Mesodermal cell (in vitro differentiated cells): ENCODE measurements around the gene EVA1C.
"Not testable (repeated sequence)": the region's sequence is repeated elsewhere in the genome, so short reads cannot be mapped to it uniquely, and the experiment has no call there.

ENCODE experiments used
- H3K27ac ChIP-seq: 2 replicates; pipeline ENCODE4 v1.7.0; 2013; ENCODE audit warnings: mild to moderate bottlenecking, low read depth, low read length, moderate library complexity; ENCODE audit not compliant: severe bottlenecking
- H3K36me3 ChIP-seq: 2 replicates; pipeline ENCODE4 v1.7.1; 2013; ENCODE audit warnings: mild to moderate bottlenecking, low read length, moderate library complexity; ENCODE audit not compliant: control insufficient read depth, insufficient read depth
- H3K4me1 ChIP-seq: one replicate; pipeline ENCODE4 v1.7.1; 2013; ENCODE audit warnings: mild to moderate bottlenecking, low read length; ENCODE audit not compliant: insufficient read depth, control insufficient read depth, poor library complexity, severe bottlenecking
- H3K4me3 ChIP-seq: 2 replicates; pipeline ENCODE4 v1.7.0; 2013; ENCODE audit warnings: low read length, control low read depth, mild to moderate bottlenecking; ENCODE audit not compliant: insufficient read depth, poor library complexity, severe bottlenecking; ENCODE audit errors: extremely low read depth
- H3K9me3 ChIP-seq: 2 replicates; pipeline ENCODE4 v1.7.1; 2013; ENCODE audit warnings: mild to moderate bottlenecking, low read length, moderate library complexity; ENCODE audit not compliant: control insufficient read depth
- WGBS, 2 experiments: methylation state at CpG; one replicate each; pipeline ENCODE4 v1.1.5; 2013; ENCODE audit warnings: missing lambda C conversion rate in 2 of 2; ENCODE audit not compliant: insufficient coverage in 2 of 2; 5-methylcytosine and 5-hydroxymethylcytosine counted together

Gene EVA1C

GRCh38 chr21:32448803-32449594, 36.5 kb downstream of the EVA1C start:
- no peaks in the 10 kb centered on the region for H3K4me1 ChIP-seq
- WGBS, 2 experiments, result 88 to 90% methylated on average over 5 of the region's 6 CpGs
- H3K9me3 ChIP-seq, result peaks cover 4% of the 10 kb centered on the region
- no peak overlapping the region for H3K4me3 ChIP-seq
- H3K36me3 ChIP-seq, result no peaks in the 10 kb centered on the region
- H3K27ac ChIP-seq, result no peak overlapping the region

DNA sequence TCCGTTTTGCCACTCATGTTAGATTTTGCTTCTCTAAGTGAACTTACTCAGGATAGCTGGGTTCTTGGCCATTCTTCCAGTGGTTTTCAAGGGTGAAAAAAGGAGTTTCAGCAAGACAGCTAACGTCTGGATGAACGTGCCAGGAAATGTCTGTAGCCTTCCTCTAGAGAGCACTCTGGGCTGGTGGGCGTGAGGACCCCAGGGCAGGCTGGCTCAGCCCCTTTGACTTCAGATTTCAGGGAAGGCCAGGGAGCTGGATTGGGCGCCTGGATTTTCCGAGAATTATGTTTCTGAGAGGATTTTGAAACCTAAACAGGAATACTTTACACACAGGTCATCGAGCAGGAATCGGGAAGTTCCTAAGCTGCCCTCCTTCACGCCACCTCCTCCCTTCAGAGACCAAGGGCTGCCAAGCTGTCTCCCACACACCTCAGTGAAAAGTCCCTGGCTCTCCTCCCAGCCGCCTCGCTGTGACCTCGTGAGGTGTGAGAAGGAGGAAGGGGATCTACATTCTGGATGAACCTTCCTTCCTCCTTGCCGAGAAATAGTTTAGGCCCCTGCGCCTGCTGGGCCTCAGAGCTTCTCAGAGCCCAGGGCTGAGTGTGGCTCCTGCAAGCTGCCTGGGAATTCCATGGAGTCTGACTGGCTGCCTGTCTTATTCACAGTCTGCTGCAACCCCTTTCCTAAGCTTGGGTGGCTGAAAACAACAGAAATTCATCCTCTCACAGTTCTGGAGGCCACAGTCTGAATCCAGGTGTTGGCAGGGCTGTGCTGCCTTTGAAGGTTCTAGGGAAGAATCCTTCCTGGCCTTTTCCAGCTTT, 38.6 kb downstream of the EVA1C start:
- 75 to 87% methylated on average over 4 to 8 of the region's 14 CpGs for WGBS, 2 experiments
- not testable (repeated sequence) for H3K27ac ChIP-seq, H3K4me3 ChIP-seq, H3K4me1 ChIP-seq, H3K36me3 ChIP-seq, H3K9me3 ChIP-seq

DNA sequence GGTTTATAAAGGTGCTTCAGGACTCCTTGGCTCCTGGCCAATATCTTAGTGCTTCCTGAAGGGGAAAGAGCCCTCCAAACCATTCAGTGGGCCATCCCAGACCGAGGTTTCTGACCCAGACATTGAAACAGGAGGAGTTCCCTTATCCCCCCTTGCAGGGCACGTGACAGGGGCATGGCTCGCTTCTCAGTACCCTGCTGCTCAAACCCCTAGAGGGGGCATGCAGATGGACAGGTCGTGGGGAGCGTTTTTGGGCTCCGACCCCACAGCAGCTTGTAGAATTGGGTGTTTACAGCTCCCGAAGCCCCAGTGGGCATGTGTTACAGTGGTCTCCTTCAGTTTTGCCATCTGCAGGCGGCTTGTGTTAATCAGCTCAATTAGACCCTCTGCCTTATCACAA, 39.7 kb downstream of the EVA1C start:
- not testable (repeated sequence) for H3K27ac ChIP-seq, H3K9me3 ChIP-seq, H3K36me3 ChIP-seq, H3K4me3 ChIP-seq, H3K4me1 ChIP-seq
- 73 to 75% methylated on average over 6 to 8 of the region's 8 CpGs for WGBS, 2 experiments

DNA sequence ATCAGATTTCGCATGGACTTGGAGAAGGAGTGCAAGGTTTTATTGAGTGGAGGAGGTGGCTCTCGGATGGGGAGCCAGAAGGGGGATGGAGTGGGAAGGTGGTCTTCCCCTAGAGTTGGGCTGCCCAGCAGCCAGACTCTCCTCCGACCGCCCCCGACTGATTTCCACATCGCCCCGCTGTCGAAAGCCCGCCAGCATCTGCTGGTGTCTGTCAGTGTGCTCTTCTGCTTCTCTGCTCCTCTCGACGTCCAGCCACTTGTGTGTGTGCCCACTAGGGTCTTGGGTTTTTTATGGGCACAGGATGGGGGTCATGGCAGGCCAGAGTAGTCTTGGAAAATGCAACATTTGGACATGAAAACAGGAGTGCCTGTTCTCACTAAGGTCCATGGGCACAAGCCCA, 40.1 kb downstream of the EVA1C start:
- no peaks in the 10 kb centered on the region for H3K36me3 ChIP-seq
- H3K9me3 ChIP-seq, result no peaks in the 10 kb centered on the region
- no peak overlapping the region for H3K4me3 ChIP-seq
- WGBS, 2 experiments, result 89 to 95% methylated on average over 7 of the region's 11 CpGs
- H3K4me1 ChIP-seq, result no peaks in the 10 kb centered on the region
- no peak overlapping the region for H3K27ac ChIP-seq

GRCh38 chr21:32455548-32455947, 43.0 kb downstream of the EVA1C start:
- Histone ChIP-seq H3K36me3 (no peaks in the 10 kb centered on the region), H3K4me1 (no peaks in the 10 kb centered on the region), H3K4me3 (no peak overlapping the region), H3K27ac (no peak overlapping the region), H3K9me3 (no peaks in the 10 kb centered on the region)
- WGBS, 2 experiments, result 86 to 100% methylated on average over 3 of the region's 5 CpGs

DNA sequence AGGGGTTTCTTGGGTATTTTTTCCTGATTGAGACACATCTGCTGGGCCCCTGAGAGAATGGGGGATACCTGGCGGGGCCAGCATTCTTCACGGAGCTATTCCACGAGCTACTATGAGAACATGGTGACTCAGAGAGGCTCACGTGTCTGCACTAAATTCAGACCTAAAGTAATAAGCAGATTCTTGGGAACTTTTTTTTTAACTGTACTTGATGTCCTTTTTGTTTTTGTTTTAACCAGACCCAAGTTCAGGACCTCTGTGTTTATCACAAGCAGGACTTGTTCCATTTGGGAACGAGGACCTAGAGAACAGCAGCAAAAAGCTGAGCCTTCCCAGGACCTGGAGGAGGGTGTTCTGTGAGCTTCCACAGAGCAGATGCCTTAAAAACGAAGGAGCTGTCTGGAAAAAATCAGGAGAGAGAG, 44.0 kb downstream of the EVA1C start:
- Histone ChIP-seq H3K36me3 (no peaks in the 10 kb centered on the region), H3K9me3 (no peaks in the 10 kb centered on the region), H3K27ac (no peak overlapping the region), H3K4me1 (no peaks in the 10 kb centered on the region), H3K4me3 (no peak overlapping the region)
- WGBS, 2 experiments, result 90 to 92% methylated on average over 6 of the region's 6 CpGs

DNA sequence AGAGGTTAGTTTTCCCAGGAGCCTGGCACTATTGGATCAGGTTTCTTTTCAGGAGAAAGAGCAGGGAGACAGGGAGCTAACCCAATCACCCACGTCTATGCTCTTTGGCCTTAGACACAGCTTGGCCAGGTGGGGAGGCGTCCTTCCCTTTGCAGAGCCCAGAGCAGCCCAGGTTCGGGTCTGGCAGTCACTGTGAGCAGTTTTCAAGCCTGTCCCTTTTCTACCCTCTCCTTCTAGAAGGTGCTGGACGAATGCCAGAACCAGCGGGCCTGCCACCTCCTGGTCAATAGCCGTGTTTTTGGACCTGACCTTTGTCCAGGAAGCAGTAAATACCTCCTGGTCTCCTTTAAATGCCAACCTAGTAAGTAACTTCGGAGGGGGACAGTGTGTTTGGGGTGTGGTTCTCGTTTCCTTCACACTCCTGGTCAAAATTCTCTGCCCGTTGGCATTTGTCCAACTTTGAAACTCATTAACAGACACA, 44.9 kb downstream of the EVA1C start:
- 68 to 73% methylated on average over 4 to 6 of the region's 9 CpGs for WGBS, 2 experiments

DNA sequence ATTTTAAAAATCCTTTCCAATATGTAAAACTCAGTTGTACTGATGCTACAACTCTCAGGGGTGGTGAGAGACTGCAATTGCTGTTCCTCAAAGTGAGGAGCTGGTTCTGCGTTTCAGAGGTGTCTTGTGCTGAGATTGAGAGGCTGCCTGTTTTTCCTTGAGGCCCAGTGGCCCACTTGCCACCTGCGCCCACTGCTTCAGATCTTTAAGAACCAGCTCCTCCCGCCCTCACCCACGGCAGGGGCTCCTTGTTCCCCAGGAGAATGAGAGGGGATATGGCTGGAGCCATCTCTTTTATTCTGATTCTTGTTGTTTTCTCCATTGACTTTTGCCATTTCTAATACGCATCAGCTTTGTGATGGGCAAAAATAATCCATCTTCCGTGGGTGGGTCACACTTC, 45.5 kb downstream of the EVA1C start:
- H3K36me3 ChIP-seq, result no peaks in the 10 kb centered on the region
- H3K27ac ChIP-seq, result no peak overlapping the region
- H3K9me3 ChIP-seq, result no peaks in the 10 kb centered on the region
- 83 to 85% methylated on average over 3 to 4 of the region's 6 CpGs for WGBS, 2 experiments
- no peaks in the 10 kb centered on the region for H3K4me1 ChIP-seq
- H3K4me3 ChIP-seq, result no peak overlapping the region

More for the DNA sequence above, 44.9 kb downstream of the EVA1C start:
- H3K27ac ChIP-seq, result no peak overlapping the region
- no peaks in the 10 kb centered on the region for H3K9me3 ChIP-seq
- H3K4me1 ChIP-seq, result no peaks in the 10 kb centered on the region
- no peak overlapping the region for H3K4me3 ChIP-seq
- H3K36me3 ChIP-seq, result no peaks in the 10 kb centered on the region

DNA sequence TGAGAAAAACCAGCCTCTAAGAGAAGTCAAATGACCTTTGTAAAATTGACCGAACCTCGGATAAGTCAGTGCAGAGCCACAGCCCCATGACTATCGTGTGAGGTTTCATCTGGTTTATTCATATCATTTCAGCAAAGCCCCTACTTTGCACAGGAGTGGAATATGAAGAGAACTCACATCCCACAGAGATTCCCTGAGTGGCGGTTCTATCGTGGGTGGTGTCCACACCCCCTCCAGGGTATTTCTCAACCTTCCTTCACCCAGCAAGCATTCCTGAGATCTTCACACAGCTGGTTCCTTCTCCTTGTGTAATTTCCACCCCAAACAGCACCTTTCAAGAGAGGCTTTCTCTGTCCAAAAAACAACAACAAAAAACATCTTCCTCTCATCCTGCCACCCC, 47.5 kb downstream of the EVA1C start:
- WGBS, 2 experiments, result 92 to 100% methylated on average over 2 to 4 of the region's 5 CpGs
- Histone ChIP-seq H3K27ac (no peak overlapping the region), H3K9me3 (no peaks in the 10 kb centered on the region), H3K4me3 (no peak overlapping the region), H3K36me3 (no peaks in the 10 kb centered on the region), H3K4me1 (peaks cover 7% of the 10 kb centered on the region)

GRCh38 chr21:32461503-32461902, 49.0 kb downstream of the EVA1C start:
- 88% methylated on average over 5 to 6 of the region's 6 CpGs for WGBS, 2 experiments
- Histone ChIP-seq H3K9me3 (no peaks in the 10 kb centered on the region), H3K36me3 (no peaks in the 10 kb centered on the region), H3K4me1 (peaks cover 7% of the 10 kb centered on the region), H3K4me3 (no peak overlapping the region), H3K27ac (no peak overlapping the region)

DNA sequence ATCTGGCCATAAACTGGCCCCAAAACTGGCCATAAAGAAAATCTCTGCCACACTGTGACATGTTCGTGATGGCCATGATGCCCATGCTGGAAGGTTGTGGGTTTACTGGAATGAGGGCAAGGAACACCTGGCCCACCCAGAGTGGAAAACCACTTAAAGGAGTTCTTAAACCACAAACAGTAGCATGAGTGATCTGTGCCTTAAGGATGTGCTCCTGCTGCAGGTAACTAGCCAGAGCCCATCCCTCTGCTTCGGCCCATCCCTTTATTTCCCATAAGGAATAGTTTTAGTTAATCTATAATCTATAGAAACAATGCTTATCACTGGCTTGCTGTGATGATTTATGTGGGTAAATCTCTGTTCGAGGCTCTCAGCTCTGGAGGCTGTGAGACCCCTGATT, 50.1 kb downstream of the EVA1C start:
- not testable (repeated sequence) for H3K27ac ChIP-seq, H3K36me3 ChIP-seq
- WGBS, 2 experiments, result no CpG with 5 or more reads among the region's 3 CpGs

More for the DNA sequence above, 50.1 kb downstream of the EVA1C start:
- H3K4me3 ChIP-seq, H3K4me1 ChIP-seq, H3K9me3 ChIP-seq: not testable (repeated sequence)
